Testis (tissue), 3 donors: ENCODE data around the gene NAT16. TPM values are rescaled to one million over a fixed set of nuclear protein-coding genes. Genes with fewer than 3 reads are reported as not detected.

Experiments
- DNase-seq: peaks from one replicate; pipeline ENCODE4 v3.0.0-alpha.2; 2019
- H3K27ac ChIP-seq, 2 donors: fragments of 200-600 bp; sonication (generic); one replicate each; pipeline ENCODE4 v1.5.1; 2019
- H3K27me3 ChIP-seq: fragments of 200-600 bp; sonication (generic); one replicate; pipeline ENCODE4 v1.5.1; 2019
- H3K36me3 ChIP-seq: fragments of 200-600 bp; sonication (generic); one replicate; pipeline ENCODE4 v1.5.1; 2017; ENCODE audit warnings: low read depth; ENCODE audit errors: missing control alignments
- H3K4me1 ChIP-seq: fragments of 200-600 bp; sonication (generic); one replicate; pipeline ENCODE4 v1.5.1; 2019
- H3K4me3 ChIP-seq, 2 donors: fragments of 200-600 bp; sonication (generic); one replicate each; pipeline ENCODE4 v1.5.1; 2017 to 2019
- H3K9me3 ChIP-seq: fragments of 200-600 bp; sonication (generic); one replicate; pipeline ENCODE4 v1.5.1; 2017
- POLR2A ChIP-seq: fragments of 450-650 bp; IDR thresholded peaks from one replicate; pipeline ENCODE4 v1.6.1; 2017; ENCODE audit warnings: antibody characterized with exemption, mild to moderate bottlenecking, moderate library complexity
- WGBS, 2 donors: methylation state at CpG; one replicate each; pipeline ENCODE4 v1.1.5; 2018; 5-methylcytosine and 5-hydroxymethylcytosine counted together
- intact Hi-C: fragments of 100-400 bp; cut with DNase I; formaldehyde crosslinking; loops from one replicate; pipeline ENCODE4 v1.15.1; 2023; ENCODE audit warnings: low total_unique reads
- polyA plus RNA-seq: library from polyadenylated mRNA; stranded (reverse); fragments of 350-450 nt; fragmentation: Illumina TruSeq; extraction: RNeasy Lipid Tissue Mini Kit (QIAGEN cat#74804); gene quantifications from one replicate; pipeline ENCODE4 v1.2.3, GENCODE V29; 2014; ENCODE audit warnings: low read depth, low replicate concordance; ENCODE audit not compliant: insufficient read depth
- total RNA-seq, 2 donors: library from RNA; depleted of rRNA; stranded (reverse); fragments of >200 nt; gene quantifications; one replicate each; pipeline ENCODE4 v1.2.3, GENCODE V29; 2016
- TF ChIP-seq, protein P1 (sequence below), 3 experiments: fragments of 450-650 bp in 2 of 3; fragments of 200-600 bp in 1 of 3; sonication (generic) in 1 of 3; IDR thresholded peaks; one replicate each; pipeline ENCODE4 v1.5.1; 2016 to 2019; ENCODE audit warnings: antibody characterized with exemption in 3 of 3, mild to moderate bottlenecking in 2 of 3, moderate library complexity in 1 of 3

The NAT16 gene
- total and polyA plus RNA-seq, 3 donors from 2014 or later: 0.26 to 0.50 (median 0.31) TPM

DNA sequence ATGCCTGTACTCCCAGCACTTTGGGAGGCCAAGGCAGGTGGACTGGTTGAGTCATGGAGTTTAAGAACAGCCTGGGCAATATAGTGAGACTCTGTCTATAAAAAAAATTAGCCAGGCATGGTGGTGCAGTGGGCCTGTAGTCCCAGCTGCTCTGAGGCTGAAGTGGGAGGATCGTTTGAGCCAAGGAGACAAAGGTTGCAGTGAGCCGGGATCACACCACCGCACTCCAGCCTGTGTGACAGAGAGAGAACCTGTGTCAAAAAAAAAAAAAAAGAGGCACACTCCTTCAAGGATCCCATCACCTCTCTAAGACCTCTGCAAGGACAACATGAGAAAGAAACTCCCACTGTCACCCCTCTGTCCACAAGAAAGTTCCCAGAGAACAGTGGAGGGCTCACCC, 4.4 kb downstream of the NAT16 start:
- WGBS, 2 donors: 30 to 38% methylated on average over 3 of the region's 3 CpGs
- Histone ChIP-seq H3K36me3 (no peaks in the 10 kb centered on the region), H3K4me1 (peaks cover 26% of the 10 kb centered on the region), H3K27ac (no peak overlapping the region), H3K4me3 (no peak overlapping the region), H3K9me3 (no peaks in the 10 kb centered on the region), H3K27me3 (no peaks in the 10 kb centered on the region)
- TF ChIP-seq, protein P1, sequence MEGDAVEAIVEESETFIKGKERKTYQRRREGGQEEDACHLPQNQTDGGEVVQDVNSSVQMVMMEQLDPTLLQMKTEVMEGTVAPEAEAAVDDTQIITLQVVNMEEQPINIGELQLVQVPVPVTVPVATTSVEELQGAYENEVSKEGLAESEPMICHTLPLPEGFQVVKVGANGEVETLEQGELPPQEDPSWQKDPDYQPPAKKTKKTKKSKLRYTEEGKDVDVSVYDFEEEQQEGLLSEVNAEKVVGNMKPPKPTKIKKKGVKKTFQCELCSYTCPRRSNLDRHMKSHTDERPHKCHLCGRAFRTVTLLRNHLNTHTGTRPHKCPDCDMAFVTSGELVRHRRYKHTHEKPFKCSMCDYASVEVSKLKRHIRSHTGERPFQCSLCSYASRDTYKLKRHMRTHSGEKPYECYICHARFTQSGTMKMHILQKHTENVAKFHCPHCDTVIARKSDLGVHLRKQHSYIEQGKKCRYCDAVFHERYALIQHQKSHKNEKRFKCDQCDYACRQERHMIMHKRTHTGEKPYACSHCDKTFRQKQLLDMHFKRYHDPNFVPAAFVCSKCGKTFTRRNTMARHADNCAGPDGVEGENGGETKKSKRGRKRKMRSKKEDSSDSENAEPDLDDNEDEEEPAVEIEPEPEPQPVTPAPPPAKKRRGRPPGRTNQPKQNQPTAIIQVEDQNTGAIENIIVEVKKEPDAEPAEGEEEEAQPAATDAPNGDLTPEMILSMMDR (IDR thresholded peaks at IDR 0.05): no peak
- TF ChIP-seq POLR2A: no peak
- intact Hi-C loops: no loop called here
- DNase-seq: no peak

DNA sequence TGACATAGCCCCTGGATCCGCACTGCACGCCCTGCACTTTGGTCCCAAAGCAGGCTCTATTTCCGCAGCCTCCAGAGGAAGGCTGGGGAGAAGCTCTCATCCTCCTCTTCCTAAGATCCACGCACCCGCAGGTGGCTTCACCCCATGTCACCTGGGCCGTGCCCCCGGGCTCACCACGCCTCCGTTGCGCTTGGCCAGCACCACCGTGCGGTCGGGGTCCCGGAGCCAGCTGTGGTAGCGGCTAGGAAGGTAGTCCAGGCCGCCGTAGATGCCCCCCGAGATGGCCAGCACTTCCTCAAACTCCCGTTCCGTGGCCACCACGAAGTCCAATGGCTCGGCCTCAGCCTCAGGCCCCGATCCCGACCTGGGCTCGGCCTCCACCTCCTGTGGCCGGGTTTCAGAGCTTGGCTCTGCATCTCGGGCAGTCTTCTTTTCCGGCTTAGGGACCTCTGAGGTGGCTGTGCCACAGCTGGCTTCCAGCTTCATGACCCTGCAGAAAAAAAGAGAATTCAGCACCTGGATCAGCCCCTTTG, 5.7 kb downstream of the NAT16 start:
- DNase-seq: no peak
- no peaks in the 10 kb centered on the region for H3K27me3 ChIP-seq
- 2 to 3% methylated on average over 22 to 28 of the region's 28 CpGs for WGBS, 2 donors
- peaks cover 23% of the 10 kb centered on the region for H3K4me1 ChIP-seq
- intact Hi-C loops: no loop called here
- no peaks in the 10 kb centered on the region for H3K36me3 ChIP-seq
- no peaks in the 10 kb centered on the region for H3K9me3 ChIP-seq
- TF ChIP-seq, protein P1 (IDR thresholded peaks at IDR 0.05): no peak
- TF ChIP-seq POLR2A: no peak
- no peak overlapping the region for H3K27ac ChIP-seq
- H3K4me3 ChIP-seq: peak overlapping the region in 1 of 2 donors; percentile 7

DNA sequence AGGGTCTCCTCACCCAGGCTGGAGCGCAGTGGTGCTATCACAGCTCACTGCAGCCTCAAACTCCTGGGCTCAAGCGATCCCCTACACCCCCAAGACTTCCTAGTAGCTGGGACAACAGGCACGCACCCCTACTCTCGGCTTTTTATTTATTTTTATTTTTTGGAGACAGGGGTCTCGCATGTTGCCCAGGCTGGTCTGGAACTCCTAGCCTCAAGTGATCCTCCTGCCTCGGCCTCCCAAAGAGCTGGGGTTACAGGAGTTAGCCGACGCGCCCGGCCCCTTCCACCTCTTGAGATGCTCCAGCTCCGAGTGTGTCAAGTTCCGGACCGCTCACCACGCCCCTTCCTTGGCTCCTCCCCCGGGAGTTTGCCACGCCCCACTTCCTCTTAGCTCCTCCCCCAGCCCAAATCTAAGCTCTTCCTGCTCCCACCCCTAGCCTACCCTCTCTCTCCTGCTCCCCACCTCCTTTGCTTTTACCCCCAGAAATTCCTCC, 6.3 kb downstream of the NAT16 start:
- intact Hi-C loops: no loop called here
- peak; percentile 63 for DNase-seq
- Histone ChIP-seq H3K4me3 (peak overlapping the region in 1 of 2 donors; percentile 7), H3K36me3 (no peaks in the 10 kb centered on the region), H3K27ac (no peak overlapping the region), H3K27me3 (no peaks in the 10 kb centered on the region), H3K4me1 (peaks cover 18% of the 10 kb centered on the region), H3K9me3 (no peaks in the 10 kb centered on the region)
- WGBS, 2 donors: 3% methylated on average over 12 to 16 of the region's 16 CpGs
- no peak for TF ChIP-seq POLR2A
- TF ChIP-seq, protein P1 (IDR thresholded peaks at IDR 0.05): no peak

DNA sequence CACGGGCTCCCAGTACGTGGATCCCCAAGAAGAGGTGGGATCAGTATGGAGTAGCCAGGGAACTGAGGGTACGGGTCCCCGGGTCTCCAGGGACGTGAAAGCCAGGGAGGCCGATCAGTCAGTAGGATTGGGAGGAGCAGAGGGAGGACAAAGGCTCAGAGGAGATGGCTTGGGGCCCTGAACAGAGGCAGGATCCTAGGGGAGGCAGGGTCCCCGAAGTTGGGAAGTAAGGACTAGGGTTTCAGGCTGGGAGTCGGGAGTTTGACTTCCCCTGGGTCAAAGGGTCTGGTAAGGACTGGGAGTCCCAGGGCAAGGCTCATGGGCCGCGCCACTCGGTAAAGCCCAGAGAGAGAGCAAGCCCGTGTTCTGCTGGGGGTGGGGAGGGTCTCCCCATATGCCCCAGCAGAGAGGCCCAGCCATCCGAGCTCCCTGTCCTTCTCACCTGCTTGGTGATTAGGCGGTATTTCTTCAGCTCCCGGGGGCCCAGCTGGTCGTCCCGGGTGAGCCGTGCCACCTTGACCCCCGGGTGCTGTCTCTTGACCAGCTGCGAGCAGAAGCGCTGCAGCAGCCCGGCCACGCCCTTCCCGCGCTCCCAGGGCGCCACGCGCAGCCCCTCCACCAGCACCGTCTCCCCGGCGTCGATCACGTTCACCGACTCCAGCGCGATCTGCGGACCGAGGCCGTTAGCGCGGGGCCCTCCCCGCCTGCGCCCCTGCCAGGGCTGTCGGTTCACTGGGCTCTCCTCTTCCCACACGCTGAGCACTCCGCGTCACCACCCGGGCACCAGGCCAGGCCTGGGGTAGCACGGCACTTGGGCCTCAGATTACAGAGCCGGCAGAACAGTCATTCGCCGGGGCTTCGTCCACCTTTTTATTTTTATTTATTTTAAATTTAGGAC, 7.0 kb downstream of the NAT16 start:
- Histone ChIP-seq H3K36me3 (no peaks in the 10 kb centered on the region), H3K27me3 (no peaks in the 10 kb centered on the region), H3K27ac (no peak overlapping the region), H3K9me3 (no peaks in the 10 kb centered on the region), H3K4me3 (no peak overlapping the region), H3K4me1 (peaks cover 18% of the 10 kb centered on the region)
- intact Hi-C loops: no loop called here
- TF ChIP-seq, protein P1 (IDR thresholded peaks at IDR 0.05): no peak
- TF ChIP-seq POLR2A: no peak
- 1 to 2% methylated on average over 21 to 28 of the region's 53 CpGs for WGBS, 2 donors
- peak; percentile 80 for DNase-seq
